ENCODE results near the gene ZP4.
"Not testable (repeated sequence)": the region's sequence is repeated elsewhere in the genome, so short reads cannot be mapped to it uniquely, and the experiment has no call there.

ZP4 gene

DNA sequence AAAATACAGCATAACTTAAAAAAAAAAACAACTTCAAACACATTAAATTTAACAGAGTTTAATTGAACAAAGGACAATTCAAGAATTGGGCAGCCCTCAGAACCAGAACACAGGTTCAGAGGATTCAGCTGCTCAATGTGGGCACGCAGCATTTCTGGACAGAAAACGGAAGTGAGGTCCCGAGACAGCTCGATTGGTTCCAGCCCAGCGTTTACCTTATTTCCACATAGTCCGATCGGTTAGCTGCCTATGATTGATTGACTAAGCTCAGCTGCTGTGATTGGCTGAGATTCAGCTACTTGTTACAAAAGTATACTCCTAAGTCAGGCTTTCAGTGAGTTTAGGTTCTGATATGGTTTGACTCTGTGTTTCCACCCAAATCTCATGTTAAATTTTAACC, 33.3 kb downstream of the ZP4 start:
- H3K4me3 ChIP-seq (ENCODE audit: control insufficient read depth, low read depth, low read length), result no peak overlapping the region
- DNase-seq (ENCODE audit: low read depth), result no peak
- TF ChIP-seq, protein P1, sequence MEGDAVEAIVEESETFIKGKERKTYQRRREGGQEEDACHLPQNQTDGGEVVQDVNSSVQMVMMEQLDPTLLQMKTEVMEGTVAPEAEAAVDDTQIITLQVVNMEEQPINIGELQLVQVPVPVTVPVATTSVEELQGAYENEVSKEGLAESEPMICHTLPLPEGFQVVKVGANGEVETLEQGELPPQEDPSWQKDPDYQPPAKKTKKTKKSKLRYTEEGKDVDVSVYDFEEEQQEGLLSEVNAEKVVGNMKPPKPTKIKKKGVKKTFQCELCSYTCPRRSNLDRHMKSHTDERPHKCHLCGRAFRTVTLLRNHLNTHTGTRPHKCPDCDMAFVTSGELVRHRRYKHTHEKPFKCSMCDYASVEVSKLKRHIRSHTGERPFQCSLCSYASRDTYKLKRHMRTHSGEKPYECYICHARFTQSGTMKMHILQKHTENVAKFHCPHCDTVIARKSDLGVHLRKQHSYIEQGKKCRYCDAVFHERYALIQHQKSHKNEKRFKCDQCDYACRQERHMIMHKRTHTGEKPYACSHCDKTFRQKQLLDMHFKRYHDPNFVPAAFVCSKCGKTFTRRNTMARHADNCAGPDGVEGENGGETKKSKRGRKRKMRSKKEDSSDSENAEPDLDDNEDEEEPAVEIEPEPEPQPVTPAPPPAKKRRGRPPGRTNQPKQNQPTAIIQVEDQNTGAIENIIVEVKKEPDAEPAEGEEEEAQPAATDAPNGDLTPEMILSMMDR (conservative IDR thresholded peaks at IDR 0.05; ENCODE audit: control insufficient read depth, insufficient read depth, low read depth, low read length), result no peak

- TF ChIP-seq, protein P1 (conservative IDR thresholded peaks at IDR 0.05; ENCODE audit: control insufficient read depth, insufficient read depth, low read depth, low read length), result no peak
- H3K4me3 ChIP-seq (ENCODE audit: control insufficient read depth, low read depth, low read length), result no peak overlapping the region
- no peak for DNase-seq (ENCODE audit: low read depth)
Measured at GRCh38 chr1:237852342-237852741, 38.4 kb downstream of the ZP4 start.

DNA sequence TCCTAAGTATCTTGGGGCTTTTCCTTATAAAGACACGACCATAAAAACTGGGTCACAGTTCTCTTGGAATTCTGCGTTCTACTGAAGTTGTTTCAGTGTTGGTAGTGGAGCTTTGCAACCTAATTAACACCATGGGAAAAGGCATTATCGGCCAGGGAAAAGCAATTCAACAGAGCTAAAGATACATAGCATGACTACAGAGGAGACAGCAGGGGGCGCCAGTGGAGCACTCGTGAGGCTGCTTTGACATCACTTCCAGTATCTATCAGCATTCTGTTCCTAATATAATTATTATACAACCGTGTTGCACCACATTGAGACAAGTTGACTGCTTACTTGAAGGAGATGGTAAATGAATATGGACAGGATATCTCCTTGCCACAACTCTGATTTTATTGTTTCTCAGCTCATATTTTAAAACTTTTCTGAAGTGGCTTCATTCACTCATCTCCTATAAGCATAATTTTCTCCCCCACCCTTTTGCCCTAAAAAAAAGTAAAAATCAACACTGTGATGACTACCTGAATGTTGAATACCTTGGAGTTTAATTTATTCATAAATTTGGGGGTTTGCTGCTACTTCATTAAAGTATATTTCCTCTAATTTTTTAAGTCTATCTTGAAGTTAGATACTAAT, 39.4 kb downstream of the ZP4 start:
- peak; percentile 61 for DNase-seq (ENCODE audit: low read depth)
- no peak overlapping the region for H3K4me3 ChIP-seq (ENCODE audit: control insufficient read depth, low read depth, low read length)

DNA sequence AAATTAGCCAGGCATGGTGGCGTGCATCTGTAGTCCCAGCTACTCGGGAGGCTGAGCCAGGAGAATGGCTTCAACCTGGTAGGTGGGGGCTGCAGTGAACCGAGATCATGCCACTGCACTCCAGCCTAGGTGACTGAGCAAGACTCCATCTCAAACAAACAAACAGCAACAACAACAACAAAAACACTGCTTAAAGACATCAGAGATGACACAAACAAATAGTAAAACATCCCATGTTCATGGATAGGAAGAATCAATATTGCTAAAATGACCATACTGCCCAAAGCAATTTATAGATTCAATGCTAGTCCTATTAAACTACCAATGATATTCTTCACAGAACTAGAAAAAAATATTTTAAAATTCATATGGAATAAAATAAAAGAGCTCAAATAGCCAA, 47.2 kb downstream of the ZP4 start:
- not testable (repeated sequence) for DNase-seq (ENCODE audit: low read depth); H3K4me3 ChIP-seq (ENCODE audit: control insufficient read depth, low read depth, low read length)

More for the DNA sequence above, 39.4 kb downstream of the ZP4 start:
- TF ChIP-seq, protein P1 (conservative IDR thresholded peaks at IDR 0.05; ENCODE audit: control insufficient read depth, insufficient read depth, low read depth, low read length), result peak; percentile 76

DNA sequence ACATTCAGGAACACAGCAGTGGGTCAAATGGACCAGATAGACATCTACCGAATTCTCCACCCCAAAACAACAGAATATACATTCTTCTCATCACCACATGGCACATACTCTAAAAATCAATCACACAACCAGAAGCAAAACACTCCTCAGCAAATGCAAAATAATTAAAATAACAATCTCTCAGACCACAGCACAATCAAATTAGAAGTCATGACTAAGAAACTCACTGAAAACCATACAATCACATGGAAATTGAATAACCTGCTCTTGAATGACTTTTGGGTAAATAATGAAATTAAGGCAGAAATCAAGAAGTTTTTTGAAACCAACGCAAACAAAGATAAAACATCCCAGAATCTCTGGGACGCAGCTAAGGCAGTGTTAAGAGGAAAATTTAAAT, 49.2 kb downstream of the ZP4 start:
- no peak overlapping the region for H3K4me3 ChIP-seq (ENCODE audit: control insufficient read depth, low read depth, low read length)
- DNase-seq (ENCODE audit: low read depth), result no peak
- TF ChIP-seq, protein P1 (conservative IDR thresholded peaks at IDR 0.05; ENCODE audit: control insufficient read depth, insufficient read depth, low read depth, low read length), result no peak

DNA sequence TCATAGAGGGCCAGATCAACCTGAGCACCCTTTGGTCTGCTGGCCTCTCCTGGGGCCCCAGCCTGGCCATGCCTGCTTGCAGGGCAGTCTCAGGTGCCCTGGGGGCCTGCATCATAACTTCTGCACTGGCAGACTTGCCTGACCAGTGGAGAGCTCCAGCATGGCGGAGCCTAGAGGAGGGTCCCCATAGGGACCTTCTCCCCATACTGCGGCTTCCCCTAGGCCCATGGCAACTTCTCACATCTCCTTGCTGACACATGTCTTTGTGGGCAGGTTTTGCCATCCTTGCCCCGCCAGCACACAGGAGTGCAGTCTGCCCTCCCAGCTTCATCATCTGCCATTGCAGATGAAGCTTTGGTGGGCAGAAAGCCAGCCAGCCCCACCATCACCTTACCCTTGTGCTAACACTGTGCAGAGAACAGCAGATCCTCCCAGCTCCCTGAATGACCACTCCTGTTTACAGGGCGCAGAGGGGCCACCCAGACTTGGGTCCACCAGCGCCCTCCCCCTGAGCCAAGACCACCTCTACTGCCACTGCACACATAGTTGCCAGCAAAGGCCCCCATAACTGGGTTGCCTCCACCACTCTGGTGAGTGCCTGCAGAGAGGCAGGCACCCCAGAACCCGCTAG, 51.7 kb downstream of the ZP4 start:
- TF ChIP-seq, protein P1 (conservative IDR thresholded peaks at IDR 0.05; ENCODE audit: control insufficient read depth, insufficient read depth, low read depth, low read length), result no peak
- no peak overlapping the region for H3K4me3 ChIP-seq (ENCODE audit: control insufficient read depth, low read depth, low read length)
- no peak for DNase-seq (ENCODE audit: low read depth)

GRCh38 chr1:237838320-237838719, 52.4 kb downstream of the ZP4 start:
- TF ChIP-seq, protein P1 (conservative IDR thresholded peaks at IDR 0.05; ENCODE audit: control insufficient read depth, insufficient read depth, low read depth, low read length), result no peak
- H3K4me3 ChIP-seq (ENCODE audit: control insufficient read depth, low read depth, low read length), result no peak overlapping the region
- DNase-seq (ENCODE audit: low read depth), result no peak
